Thyroid gland (tissue), 4 donors: ENCODE measurements around the gene FBXO9.

Experiments used
- CTCF ChIP-seq, 6 experiments: fragments of 200-600 bp in 3 of 6; fragments of 450-650 bp in 3 of 6; sonication (generic) in 3 of 6; IDR thresholded peaks; one replicate each; pipeline ENCODE4 v1.5.1; 2016 to 2019; ENCODE audit warnings: antibody characterized with exemption in 6 of 6, mild to moderate bottlenecking in 2 of 6, inconsistent platforms in 1 of 6, moderate library complexity in 1 of 6
- POLR2A ChIP-seq, 2 donors: fragments of 450-650 bp; IDR thresholded peaks; one replicate each; pipeline ENCODE4 v1.6.1; 2017; ENCODE audit warnings: antibody characterized with exemption in 2 of 2, mild to moderate bottlenecking in 2 of 2, moderate library complexity in 1 of 2

GRCh38 chr6:53109612-53110011 is 44.4 kb downstream of the FBXO9 start:
- TF ChIP-seq CTCF (IDR thresholded peaks at IDR 0.05): no peak
- no peak for TF ChIP-seq POLR2A (IDR thresholded peaks at IDR 0.05)
